A549 (cell line): Measurements from ENCODE around the gene CD19. TPM values are rescaled to one million over a fixed set of nuclear protein-coding genes. Genes with fewer than 3 reads are reported as not detected.

ENCODE experiments used
- ATAC-seq, 2 experiments: fragments of 200-7000 bp in 1 of 2; fragments of >200 bp in 1 of 2; cut with Nextera tagmentation in 1 of 2; cut with Tn5 transposase in 1 of 2; 3 replicates each; pipeline versions ENCODE4 v1.8.0 to v1.9.1; 2018 to 2020; ENCODE audit warnings: mild to moderate bottlenecking in 1 of 2, moderate library complexity in 1 of 2
- CTCF ChIA-PET: fragments of 300-600 bp; sonication (Branson Sonifier 250); formaldehyde crosslinking; extraction: SDS; loops from one replicate; lab custom pipeline; 2021; ENCODE audit warnings: antibody characterized with exemption, inconsistent platforms; lab: Yijun Ruan, JAX
- POLR2A ChIA-PET: fragments of 350-600 bp; formaldehyde crosslinking; extraction: SDS; loops from one replicate; lab custom pipeline; 2021; ENCODE audit warnings: antibody characterized with exemption, inconsistent platforms; lab: Yijun Ruan, JAX
- DNase-seq, 2 experiments: peaks; one replicate each; pipeline versions ENCODE4 v3.0.0 to v3.0.0-alpha.2; 2011 to 2016; ENCODE audit warnings: low read depth in 1 of 2, low spot score in 1 of 2
- FAIRE-seq: peaks from 2 replicates; lab custom pipeline; 2011; peaks lifted over from hg19 to GRCh38; lab: Jason Lieb, UNC
- H3K27ac ChIP-seq, 2 experiments: fragments of >200 bp; sonication (Bioruptor Twin); formaldehyde crosslinking; 3 replicates each; pipeline ENCODE4 v1.5.1; 2016 to 2017
- H3K4me1 ChIP-seq: fragments of >200 bp; sonication (Bioruptor Twin); formaldehyde crosslinking; 3 replicates; pipeline ENCODE4 v1.6.1; 2016
- H3K4me2 ChIP-seq: fragments of >200 bp; sonication (Bioruptor Twin); formaldehyde crosslinking; 3 replicates; pipeline ENCODE4 v1.6.1; 2016
- H3K4me3 ChIP-seq: fragments of >200 bp; sonication (Bioruptor Twin); formaldehyde crosslinking; 3 replicates; pipeline ENCODE4 v1.5.1; 2016
- H3K9me3 ChIP-seq: fragments of >200 bp; sonication (Bioruptor Twin); formaldehyde crosslinking; 3 replicates; pipeline ENCODE4 v1.6.1; 2016
- BHLHE40 ChIP-seq: IDR thresholded peaks from 2 replicates; pipeline ENCODE4 v1.6.1; 2012; ENCODE audit warnings: low read depth, low read length, inconsistent platforms
- CHD4 ChIP-seq: fragments of 200-600 bp; sonication (generic); IDR thresholded peaks from 2 replicates; pipeline ENCODE4 v1.6.1; 2016; ENCODE audit warnings: antibody characterized with exemption, mild to moderate bottlenecking, borderline replicate concordance
- EHMT2 ChIP-seq: fragments of 200-600 bp; sonication (generic); IDR thresholded peaks from 2 replicates; pipeline ENCODE4 v1.6.1; 2016; ENCODE audit warnings: antibody characterized with exemption, low read depth, mild to moderate bottlenecking, moderate library complexity
- FOSB ChIP-seq: fragments of 250-450 bp; sonication (Bioruptor Pico); IDR thresholded peaks from 2 replicates; pipeline ENCODE4 v1.5.0; 2020; ENCODE audit warnings: mild to moderate bottlenecking, moderate library complexity
- HEYL ChIP-seq: fragments of 250-450 bp; sonication (Bioruptor Pico); IDR thresholded peaks from 2 replicates; pipeline ENCODE4 v1.8.0; 2021; ENCODE audit warnings: mild to moderate bottlenecking, moderate library complexity
- HOXB13 ChIP-seq: fragments of 250-450 bp; sonication (Bioruptor Pico); IDR thresholded peaks from 2 replicates; pipeline ENCODE4 v1.5.0; 2020; ENCODE audit warnings: low read depth, mild to moderate bottlenecking, moderate library complexity
- JUNB ChIP-seq: fragments of >200 bp; sonication (Bioruptor Twin); formaldehyde crosslinking; IDR thresholded peaks from 2 replicates; pipeline ENCODE4 v1.6.1; 2016
- MAFK ChIP-seq: fragments of 450-650 bp; IDR thresholded peaks from 2 replicates; pipeline ENCODE4 v1.6.1; 2014; ENCODE audit not compliant: partially characterized antibody
- MAX ChIP-seq: IDR thresholded peaks from 2 replicates; pipeline ENCODE4 v1.6.1; 2012
- MAZ ChIP-seq: fragments of 150-350 bp; IDR thresholded peaks from 2 replicates; pipeline ENCODE4 v1.6.1; 2014; ENCODE audit warnings: antibody characterized with exemption, low read depth, low read length, borderline replicate concordance
- MYC ChIP-seq: IDR thresholded peaks from 2 replicates; pipeline ENCODE4 v1.6.1; 2012; ENCODE audit warnings: mild to moderate bottlenecking, inconsistent platforms, low read length, improper control_type of control experiment, borderline replicate concordance
- NFE2L2 ChIP-seq: fragments of 150-350 bp; conservative IDR thresholded peaks from 2 replicates; pipeline ENCODE4 v1.6.1; 2014; ENCODE audit warnings: low read length
- NR3C1 ChIP-seq: fragments of >200 bp; sonication (Bioruptor Twin); formaldehyde crosslinking; IDR thresholded peaks from 3 replicates; pipeline ENCODE4 v1.6.1; 2017
- PBX3 ChIP-seq: IDR thresholded peaks from 2 replicates; pipeline ENCODE4 v1.6.1; 2012
- PHF8 ChIP-seq: fragments of 200-600 bp; sonication (generic); IDR thresholded peaks from 2 replicates; pipeline ENCODE4 v1.6.1; 2016; ENCODE audit warnings: low read depth, mild to moderate bottlenecking, antibody characterized with exemption, moderate library complexity, borderline replicate concordance
- POLR2AphosphoS2 ChIP-seq: conservative IDR thresholded peaks from 2 replicates; pipeline ENCODE4 v1.6.1; 2012; ENCODE audit warnings: low read length, improper control_type of control experiment, inconsistent platforms
- RARB ChIP-seq: fragments of 250-450 bp; sonication (Bioruptor Pico); IDR thresholded peaks from 2 replicates; pipeline ENCODE4 v1.8.0; 2021; ENCODE audit warnings: mild to moderate bottlenecking, moderate library complexity
- RNF2 ChIP-seq: fragments of 200-600 bp; sonication (generic); IDR thresholded peaks from 2 replicates; pipeline ENCODE4 v1.6.1; 2016; ENCODE audit warnings: low read depth, mild to moderate bottlenecking, antibody characterized with exemption, moderate library complexity, borderline replicate concordance
- SMC3 ChIP-seq: fragments of >200 bp; sonication (Bioruptor Twin); formaldehyde crosslinking; IDR thresholded peaks from 3 replicates; pipeline ENCODE4 v1.6.1; 2018; ENCODE audit warnings: inconsistent platforms
- SREBF2 ChIP-seq: fragments of 450-650 bp; IDR thresholded peaks from 2 replicates; pipeline ENCODE4 v1.6.1; 2014; ENCODE audit warnings: mild to moderate bottlenecking, moderate library complexity
- TFCP2L1 ChIP-seq: fragments of 250-450 bp; sonication (Bioruptor Pico); IDR thresholded peaks from 2 replicates; pipeline ENCODE4 v1.5.0; 2021; ENCODE audit warnings: mild to moderate bottlenecking
- TP53 ChIP-seq: fragments of 250-450 bp; sonication (Bioruptor Pico); IDR thresholded peaks from 2 replicates; pipeline ENCODE4 v1.5.0; 2021; ENCODE audit warnings: mild to moderate bottlenecking, moderate library complexity
- ZNF302 ChIP-seq: fragments of 250-450 bp; sonication (Bioruptor Pico); IDR thresholded peaks from 2 replicates; pipeline ENCODE4 v1.9.0; 2021; ENCODE audit warnings: inconsistent platforms, mild to moderate bottlenecking, moderate library complexity
- WGBS: methylation state at CpG from one replicate; pipeline ENCODE4 v1.1.6; 2017; ENCODE audit errors: missing lambda C conversion rate; 5-methylcytosine and 5-hydroxymethylcytosine counted together
- polyA plus RNA-seq, 4 experiments: library from polyadenylated mRNA; depleted of rRNA in 3 of 4; stranded (reverse); fragments of >200 nt; fragmentation: RNase III in 1 of 4; extraction: RNeasy Plus Mini Kit Qiagen cat#74134 plus additional on column Dnase treatment in 1 of 4; gene quantifications; 2 replicates in 3 of 4; 3 replicates in 1 of 4; pipeline ENCODE4 v1.2.3, GENCODE V29; 2011 to 2017
- TF ChIP-seq, protein P1 (sequence below): fragments of >200 bp; sonication (Bioruptor Twin); formaldehyde crosslinking; IDR thresholded peaks from 3 replicates; pipeline ENCODE4 v1.5.1; 2016
- TF ChIP-seq, protein P2 (sequence below): fragments of 250-450 bp; sonication (Bioruptor Pico); IDR thresholded peaks from 2 replicates; pipeline ENCODE4 v1.5.0; 2020; ENCODE audit warnings: low read depth, mild to moderate bottlenecking, moderate library complexity
- TF ChIP-seq, protein P3 (sequence below): fragments of 200-600 bp; sonication (generic); IDR thresholded peaks from 2 replicates; pipeline ENCODE4 v1.6.1; 2016; ENCODE audit warnings: antibody characterized with exemption, mild to moderate bottlenecking, moderate library complexity

Gene CD19
- polyA plus RNA-seq, 2 of the 4 experiments (the other 2 are of a cell fraction): not detected

- no peaks in the 10 kb centered on the region for H3K4me1 ChIP-seq
- no peak for ATAC-seq
- DNase-seq: no peak
- 87% methylated on average over 23 of the region's 26 CpGs for WGBS
- H3K9me3 ChIP-seq: no peaks in the 10 kb centered on the region
- no peak for FAIRE-seq
- TF ChIP-seq HEYL (CRISPR knock-in tag): no peak
- no peak for TF ChIP-seq NR3C1
- TF ChIP-seq POLR2AphosphoS2: no peak
- TF ChIP-seq RARB (CRISPR knock-in tag): no peak
- no peak for TF ChIP-seq NFE2L2
- no peak for TF ChIP-seq SMC3
- TF ChIP-seq MAZ: no peak
- no peak for TF ChIP-seq PBX3
- TF ChIP-seq BHLHE40: no peak
- no peak for TF ChIP-seq SREBF2
- TF ChIP-seq HOXB13 (CRISPR knock-in tag): no peak
- no peak for TF ChIP-seq FOSB (CRISPR knock-in tag)
- H3K27ac ChIP-seq: no peak overlapping the region
- ChIA-PET POLR2A (no interaction called here), CTCF (interaction anchor here (2.4 to 13.3 kb wide), 2 partner anchors 8 to 37 kb away, joined by 6 to 92 read pairs; no protein-coding TSS in a partner anchor)
- no peak overlapping the region for H3K4me3 ChIP-seq
- H3K4me2 ChIP-seq: 0 out of 3 replicates have a peak overlapping the region, but pooled peaks have one; percentile 13
These were observed 5.0 kb downstream of the CD19 start for GRCh38 chr16:28936784-28937155.

- 72% methylated on average over 14 of the region's 14 CpGs for WGBS
- no peak overlapping the region for H3K4me3 ChIP-seq
- ATAC-seq (peak in 1 of 2 experiments; percentile 31; a peak in 3 of 6 replicates), FAIRE-seq (no peak), DNase-seq (no peak)
- H3K9me3 ChIP-seq: no peaks in the 10 kb centered on the region
- POLR2A ChIA-PET: interaction anchor here (0.5 kb wide), 1 partner anchor 29 kb away, joined by 3 read pairs; no protein-coding TSS in a partner anchor
- H3K4me1 ChIP-seq: no peaks in the 10 kb centered on the region
- H3K4me2 ChIP-seq: no peak overlapping the region
- CTCF ChIA-PET: interaction anchor here (1.2 to 13.3 kb wide), 4 partner anchors 7 to 36 kb away, joined by 3 to 92 read pairs (median 5); no protein-coding TSS in a partner anchor
- no peak overlapping the region for H3K27ac ChIP-seq
- TF ChIP-seq MAX (no peak), FOSB (CRISPR knock-in tag) (no peak), ZNF302 (no peak), EHMT2 (no peak), JUNB (no peak), MAZ (no peak), CHD4 (no peak)
These were observed 5.6 kb downstream of the CD19 start for GRCh38 chr16:28937222-28937876.

GRCh38 chr16:28938721-28939120 lies 7.0 kb downstream of the CD19 start:
- Histone ChIP-seq H3K27ac (no peak overlapping the region), H3K4me1 (no peaks in the 10 kb centered on the region), H3K4me2 (no peak overlapping the region), H3K9me3 (no peaks in the 10 kb centered on the region), H3K4me3 (no peak overlapping the region)
- FAIRE-seq: no peak
- ATAC-seq: no peak
- 64% methylated on average over 6 of the region's 7 CpGs for WGBS
- TF ChIP-seq MAFK (no peak), PHF8 (no peak), TP53 (CRISPR knock-in tag) (no peak), HEYL (CRISPR knock-in tag) (no peak), TFCP2L1 (CRISPR knock-in tag) (no peak), HOXB13 (CRISPR knock-in tag) (no peak), MYC (no peak), RNF2 (no peak)
- TF ChIP-seq, protein P1, sequence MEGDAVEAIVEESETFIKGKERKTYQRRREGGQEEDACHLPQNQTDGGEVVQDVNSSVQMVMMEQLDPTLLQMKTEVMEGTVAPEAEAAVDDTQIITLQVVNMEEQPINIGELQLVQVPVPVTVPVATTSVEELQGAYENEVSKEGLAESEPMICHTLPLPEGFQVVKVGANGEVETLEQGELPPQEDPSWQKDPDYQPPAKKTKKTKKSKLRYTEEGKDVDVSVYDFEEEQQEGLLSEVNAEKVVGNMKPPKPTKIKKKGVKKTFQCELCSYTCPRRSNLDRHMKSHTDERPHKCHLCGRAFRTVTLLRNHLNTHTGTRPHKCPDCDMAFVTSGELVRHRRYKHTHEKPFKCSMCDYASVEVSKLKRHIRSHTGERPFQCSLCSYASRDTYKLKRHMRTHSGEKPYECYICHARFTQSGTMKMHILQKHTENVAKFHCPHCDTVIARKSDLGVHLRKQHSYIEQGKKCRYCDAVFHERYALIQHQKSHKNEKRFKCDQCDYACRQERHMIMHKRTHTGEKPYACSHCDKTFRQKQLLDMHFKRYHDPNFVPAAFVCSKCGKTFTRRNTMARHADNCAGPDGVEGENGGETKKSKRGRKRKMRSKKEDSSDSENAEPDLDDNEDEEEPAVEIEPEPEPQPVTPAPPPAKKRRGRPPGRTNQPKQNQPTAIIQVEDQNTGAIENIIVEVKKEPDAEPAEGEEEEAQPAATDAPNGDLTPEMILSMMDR: no peak
- TF ChIP-seq, protein P2, sequence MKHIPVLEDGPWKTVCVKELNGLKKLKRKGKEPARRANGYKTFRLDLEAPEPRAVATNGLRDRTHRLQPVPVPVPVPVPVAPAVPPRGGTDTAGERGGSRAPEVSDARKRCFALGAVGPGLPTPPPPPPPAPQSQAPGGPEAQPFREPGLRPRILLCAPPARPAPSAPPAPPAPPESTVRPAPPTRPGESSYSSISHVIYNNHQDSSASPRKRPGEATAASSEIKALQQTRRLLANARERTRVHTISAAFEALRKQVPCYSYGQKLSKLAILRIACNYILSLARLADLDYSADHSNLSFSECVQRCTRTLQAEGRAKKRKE (CRISPR knock-in tag): no peak
- TF ChIP-seq, protein P3, sequence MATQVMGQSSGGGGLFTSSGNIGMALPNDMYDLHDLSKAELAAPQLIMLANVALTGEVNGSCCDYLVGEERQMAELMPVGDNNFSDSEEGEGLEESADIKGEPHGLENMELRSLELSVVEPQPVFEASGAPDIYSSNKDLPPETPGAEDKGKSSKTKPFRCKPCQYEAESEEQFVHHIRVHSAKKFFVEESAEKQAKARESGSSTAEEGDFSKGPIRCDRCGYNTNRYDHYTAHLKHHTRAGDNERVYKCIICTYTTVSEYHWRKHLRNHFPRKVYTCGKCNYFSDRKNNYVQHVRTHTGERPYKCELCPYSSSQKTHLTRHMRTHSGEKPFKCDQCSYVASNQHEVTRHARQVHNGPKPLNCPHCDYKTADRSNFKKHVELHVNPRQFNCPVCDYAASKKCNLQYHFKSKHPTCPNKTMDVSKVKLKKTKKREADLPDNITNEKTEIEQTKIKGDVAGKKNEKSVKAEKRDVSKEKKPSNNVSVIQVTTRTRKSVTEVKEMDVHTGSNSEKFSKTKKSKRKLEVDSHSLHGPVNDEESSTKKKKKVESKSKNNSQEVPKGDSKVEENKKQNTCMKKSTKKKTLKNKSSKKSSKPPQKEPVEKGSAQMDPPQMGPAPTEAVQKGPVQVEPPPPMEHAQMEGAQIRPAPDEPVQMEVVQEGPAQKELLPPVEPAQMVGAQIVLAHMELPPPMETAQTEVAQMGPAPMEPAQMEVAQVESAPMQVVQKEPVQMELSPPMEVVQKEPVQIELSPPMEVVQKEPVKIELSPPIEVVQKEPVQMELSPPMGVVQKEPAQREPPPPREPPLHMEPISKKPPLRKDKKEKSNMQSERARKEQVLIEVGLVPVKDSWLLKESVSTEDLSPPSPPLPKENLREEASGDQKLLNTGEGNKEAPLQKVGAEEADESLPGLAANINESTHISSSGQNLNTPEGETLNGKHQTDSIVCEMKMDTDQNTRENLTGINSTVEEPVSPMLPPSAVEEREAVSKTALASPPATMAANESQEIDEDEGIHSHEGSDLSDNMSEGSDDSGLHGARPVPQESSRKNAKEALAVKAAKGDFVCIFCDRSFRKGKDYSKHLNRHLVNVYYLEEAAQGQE: no peak
- ChIA-PET POLR2A (no interaction called here), CTCF (interaction anchor here (0.8 to 1.2 kb wide), 2 partner anchors 18 to 27 kb away, joined by 3 read pairs; no protein-coding TSS in a partner anchor)
- DNase-seq: no peak
